IMR-90 (cell line): ENCODE measurements around the gene MUC5AC.

Source experiments
- BHLHE40 ChIP-seq: fragments of 150-350 bp; IDR thresholded peaks from 2 replicates; pipeline ENCODE4 v1.6.1; 2016; ENCODE audit warnings: mild to moderate bottlenecking, low read depth, low read length
- MAZ ChIP-seq: IDR thresholded peaks from 2 replicates; pipeline ENCODE4 v1.6.1; 2012; ENCODE audit warnings: low read depth, mild to moderate bottlenecking, low read length, improper control_type of control experiment, moderate library complexity, borderline replicate concordance
- NFE2L2 ChIP-seq: fragments of 150-350 bp; IDR thresholded peaks from 2 replicates; pipeline ENCODE4 v1.6.1; 2016; ENCODE audit warnings: low read depth, mild to moderate bottlenecking, low read length
- POLR2A ChIP-seq: IDR thresholded peaks from 2 replicates; pipeline ENCODE4 v1.6.1; 2012; ENCODE audit warnings: mild to moderate bottlenecking, low read depth, low read length
- TF ChIP-seq, protein P1 (sequence below): conservative IDR thresholded peaks from 2 replicates; pipeline ENCODE4 v1.5.1; 2012; ENCODE audit warnings: mild to moderate bottlenecking, low read depth, low read length, improper control_type of control experiment
- TF ChIP-seq, protein P2 (sequence below): fragments of 150-350 bp; IDR thresholded peaks from 2 replicates; pipeline ENCODE4 v1.6.1; 2017; ENCODE audit warnings: mild to moderate bottlenecking, antibody characterized with exemption, low read length, low read depth

DNA sequence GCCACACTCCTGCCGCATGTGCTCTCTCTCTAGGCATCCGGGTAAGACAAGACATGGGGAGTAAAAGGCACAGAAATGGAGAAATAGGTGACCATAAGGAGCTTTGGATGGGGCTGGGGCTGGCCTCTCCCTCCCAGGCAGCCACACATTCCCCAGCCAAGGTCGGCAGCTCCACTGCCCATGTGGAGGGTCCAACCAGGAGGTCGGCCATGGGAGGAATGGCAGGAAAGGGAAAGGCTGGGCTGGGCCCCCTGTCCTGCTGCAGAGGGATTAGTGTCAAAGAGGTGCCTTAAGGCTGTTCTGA is 460 bp upstream of the MUC5AC start:
- TF ChIP-seq POLR2A (no peak), MAZ (no peak), BHLHE40 (no peak), NFE2L2 (no peak)
- TF ChIP-seq, protein P1, sequence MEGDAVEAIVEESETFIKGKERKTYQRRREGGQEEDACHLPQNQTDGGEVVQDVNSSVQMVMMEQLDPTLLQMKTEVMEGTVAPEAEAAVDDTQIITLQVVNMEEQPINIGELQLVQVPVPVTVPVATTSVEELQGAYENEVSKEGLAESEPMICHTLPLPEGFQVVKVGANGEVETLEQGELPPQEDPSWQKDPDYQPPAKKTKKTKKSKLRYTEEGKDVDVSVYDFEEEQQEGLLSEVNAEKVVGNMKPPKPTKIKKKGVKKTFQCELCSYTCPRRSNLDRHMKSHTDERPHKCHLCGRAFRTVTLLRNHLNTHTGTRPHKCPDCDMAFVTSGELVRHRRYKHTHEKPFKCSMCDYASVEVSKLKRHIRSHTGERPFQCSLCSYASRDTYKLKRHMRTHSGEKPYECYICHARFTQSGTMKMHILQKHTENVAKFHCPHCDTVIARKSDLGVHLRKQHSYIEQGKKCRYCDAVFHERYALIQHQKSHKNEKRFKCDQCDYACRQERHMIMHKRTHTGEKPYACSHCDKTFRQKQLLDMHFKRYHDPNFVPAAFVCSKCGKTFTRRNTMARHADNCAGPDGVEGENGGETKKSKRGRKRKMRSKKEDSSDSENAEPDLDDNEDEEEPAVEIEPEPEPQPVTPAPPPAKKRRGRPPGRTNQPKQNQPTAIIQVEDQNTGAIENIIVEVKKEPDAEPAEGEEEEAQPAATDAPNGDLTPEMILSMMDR: no peak
- TF ChIP-seq, protein P2, sequence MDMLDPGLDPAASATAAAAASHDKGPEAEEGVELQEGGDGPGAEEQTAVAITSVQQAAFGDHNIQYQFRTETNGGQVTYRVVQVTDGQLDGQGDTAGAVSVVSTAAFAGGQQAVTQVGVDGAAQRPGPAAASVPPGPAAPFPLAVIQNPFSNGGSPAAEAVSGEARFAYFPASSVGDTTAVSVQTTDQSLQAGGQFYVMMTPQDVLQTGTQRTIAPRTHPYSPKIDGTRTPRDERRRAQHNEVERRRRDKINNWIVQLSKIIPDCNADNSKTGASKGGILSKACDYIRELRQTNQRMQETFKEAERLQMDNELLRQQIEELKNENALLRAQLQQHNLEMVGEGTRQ: no peak
